Effector memory CD8-positive, alpha-beta T cell (primary cell): ENCODE measurements around the gene TCP11L2.

Experiments
- ATAC-seq: fragments of 150-1000 bp; cut with Tn5 transposase; replicated peaks from 2 replicates; pipeline ENCODE4 v1.10.0; 2021; ENCODE audit warnings: mild to moderate bottlenecking, moderate library complexity
- DNase-seq, 3 experiments: peaks; one replicate each; pipeline ENCODE4 v3.0.0; 2021
- H3K27ac Mint-ChIP-seq, 2 donors: one replicate each; pipeline ENCODE4 v1.8.0; 2022; ENCODE audit warnings: mild to moderate bottlenecking in 2 of 2, mixed read lengths in 2 of 2, moderate library complexity in 2 of 2
- H3K27me3 Mint-ChIP-seq, 2 donors: one replicate each; pipeline ENCODE4 v1.8.0; 2022; ENCODE audit warnings: mixed read lengths in 2 of 2
- H3K36me3 Mint-ChIP-seq: one replicate; pipeline ENCODE4 v1.8.0; 2022; ENCODE audit warnings: mild to moderate bottlenecking, moderate library complexity, mixed read lengths; ENCODE audit not compliant: insufficient read depth
- H3K4me1 Mint-ChIP-seq, 2 donors: one replicate each; pipeline ENCODE4 v1.8.0; 2022; ENCODE audit warnings: low read depth in 2 of 2, mixed read lengths in 2 of 2
- H3K4me3 Mint-ChIP-seq, 2 donors: one replicate each; pipeline ENCODE4 v1.8.0; 2022; ENCODE audit warnings: mild to moderate bottlenecking in 2 of 2, mixed read lengths in 2 of 2, moderate library complexity in 2 of 2
- H3K9me3 Mint-ChIP-seq, 2 donors: one replicate each; pipeline ENCODE4 v1.8.0; 2022; ENCODE audit warnings: mixed read lengths in 2 of 2

The TCP11L2 gene

GRCh38 chr12:106386813-106387535 lies 84.4 kb downstream of the TCP11L2 start:
- Mint-ChIP-seq H3K4me3 (no peak overlapping the region), H3K4me1 (no peaks in the 10 kb centered on the region), H3K36me3 (peaks cover 11% of the 10 kb centered on the region), H3K27me3 (no peaks in the 10 kb centered on the region), H3K27ac (no peak overlapping the region), H3K9me3 (no peaks in the 10 kb centered on the region)
- ATAC-seq: no peak
- no peak for DNase-seq

- Mint-ChIP-seq H3K27me3 (no peaks in the 10 kb centered on the region), H3K9me3 (no peaks in the 10 kb centered on the region), H3K4me3 (no peak overlapping the region), H3K36me3 (peaks cover 11% of the 10 kb centered on the region), H3K4me1 (no peaks in the 10 kb centered on the region), H3K27ac (no peak overlapping the region)
- DNase-seq: no peak
- ATAC-seq: no peak
These were observed 85.4 kb downstream of the TCP11L2 start for GRCh38 chr12:106387848-106388377.

GRCh38 chr12:106389151-106389550 lies 86.6 kb downstream of the TCP11L2 start:
- DNase-seq (no peak), ATAC-seq (no peak)
- no peak overlapping the region for H3K27ac Mint-ChIP-seq
- H3K27me3 Mint-ChIP-seq: no peaks in the 10 kb centered on the region
- no peak overlapping the region for H3K4me3 Mint-ChIP-seq
- H3K36me3 Mint-ChIP-seq: peaks cover 5% of the 10 kb centered on the region
- no peaks in the 10 kb centered on the region for H3K9me3 Mint-ChIP-seq
- H3K4me1 Mint-ChIP-seq: no peaks in the 10 kb centered on the region

GRCh38 chr12:106392759-106393158 lies 90.2 kb downstream of the TCP11L2 start:
- ATAC-seq: no peak
- Mint-ChIP-seq H3K9me3 (no peaks in the 10 kb centered on the region), H3K4me1 (no peaks in the 10 kb centered on the region), H3K27ac (no peak overlapping the region), H3K27me3 (no peaks in the 10 kb centered on the region), H3K36me3 (peaks cover 5% of the 10 kb centered on the region), H3K4me3 (no peak overlapping the region)
- no peak for DNase-seq
